Adrenal gland (tissue), 5 donors: ENCODE measurements around the gene CCNK.

Experiments used
- CTCF ChIP-seq, 6 experiments: fragments of 450-650 bp in 4 of 6; fragments of 200-600 bp in 2 of 6; sonication (generic) in 1 of 6; IDR thresholded peaks; 1 replicate in 5 of 6; 2 replicates in 1 of 6; pipeline versions ENCODE4 v1.5.1 to v1.8.0; 2016 to 2021; ENCODE audit warnings: antibody characterized with exemption in 6 of 6, mild to moderate bottlenecking in 2 of 6, moderate library complexity in 1 of 6
- POLR2A ChIP-seq, 2 donors: fragments of 450-650 bp; IDR thresholded peaks; one replicate each; pipeline ENCODE4 v1.6.1; 2017; ENCODE audit warnings: antibody characterized with exemption in 2 of 2, mild to moderate bottlenecking in 2 of 2, moderate library complexity in 1 of 2
- donor health status: DM: no; HTN: no; CAD: no.

GRCh38 chr14:99548255-99548654, 67.0 kb downstream of the CCNK start:
- no peak for TF ChIP-seq POLR2A (IDR thresholded peaks at IDR 0.05)
- no peak for TF ChIP-seq CTCF (IDR thresholded peaks at IDR 0.05)
